Measurements from ENCODE around the gene MORN3. TPM values are rescaled to one million over a fixed set of nuclear protein-coding genes. Genes with fewer than 3 reads are reported as not detected.
"Not testable (repeated sequence)": the region's sequence is repeated elsewhere in the genome, so short reads cannot be mapped to it uniquely, and the experiment has no call there.

MORN3 gene
- polyA plus RNA-seq, 1 donor from 2014 or later: 3.4 TPM

- H3K36me3 ChIP-seq (ENCODE audit: insufficient read depth, low read length): no peaks in the 10 kb centered on the region
- TF ChIP-seq TAF1 (IDR thresholded peaks at IDR 0.05; ENCODE audit: low read depth) (no peak), CTCF (IDR thresholded peaks at IDR 0.05; ENCODE audit: poor library complexity, severe bottlenecking) (peak; percentile 55), MXI1 (conservative IDR thresholded peaks at IDR 0.05; ENCODE audit: poor library complexity, severe bottlenecking) (no peak), RAD21 (conservative IDR thresholded peaks at IDR 0.05) (peak; percentile 55), REST (IDR thresholded peaks at IDR 0.05; ENCODE audit: borderline replicate concordance) (no peak), EP300 (conservative IDR thresholded peaks at IDR 0.05; ENCODE audit: poor library complexity, severe bottlenecking) (no peak), EZH2 (IDR thresholded peaks at IDR 0.05; ENCODE audit: borderline replicate concordance, insufficient read depth, low read length, poor library complexity, severe bottlenecking) (no peak), SMC3 (conservative IDR thresholded peaks at IDR 0.05; ENCODE audit: poor library complexity) (peak; percentile 49), POLR2AphosphoS5 (IDR thresholded peaks at IDR 0.05) (no peak)
- H3K27me3 ChIP-seq (ENCODE audit: insufficient read depth, low read depth, low read length): no peaks in the 10 kb centered on the region
- H3F3A ChIP-seq (ENCODE audit: insufficient read depth, low read length, poor library complexity, severe bottlenecking): no peaks in the 10 kb centered on the region
- H3K79me2 ChIP-seq (replicated peaks; ENCODE audit: insufficient read depth, low read length): no peaks in the 10 kb centered on the region
- H3K4me2 ChIP-seq (ENCODE audit: low read length): no peak overlapping the region
- no peaks in the 10 kb centered on the region for H3K9me2 ChIP-seq (ENCODE audit: insufficient read depth, low read length)
- no peak overlapping the region for H3K9ac ChIP-seq (ENCODE audit: low read length)
- H2AFZ ChIP-seq (ENCODE audit: low read depth, low read length): no peak overlapping the region
- H4K20me1 ChIP-seq (ENCODE audit: insufficient read depth): no peaks in the 10 kb centered on the region
- no peaks in the 10 kb centered on the region for H3K9me3 ChIP-seq (ENCODE audit: low read length)
- no peak overlapping the region for H3K27ac ChIP-seq (ENCODE audit: low read length)
- H3K4me3 ChIP-seq (ENCODE audit: low read length): no peak overlapping the region
Observed at GRCh38 chr12:121668750-121669520, 519 bp downstream of the MORN3 start.

GRCh38 chr12:121666829-121667228, 2.6 kb downstream of the MORN3 start:
- H3K4me2 ChIP-seq (ENCODE audit: low read length); H3K9me3 ChIP-seq (ENCODE audit: low read length); H2AFZ ChIP-seq (ENCODE audit: low read depth, low read length); H4K20me1 ChIP-seq (ENCODE audit: insufficient read depth); H3K27ac ChIP-seq (ENCODE audit: low read length); H3K4me3 ChIP-seq (ENCODE audit: low read length); H3K79me2 ChIP-seq (replicated peaks; ENCODE audit: insufficient read depth, low read length); H3K36me3 ChIP-seq (ENCODE audit: insufficient read depth, low read length); H3K27me3 ChIP-seq (ENCODE audit: insufficient read depth, low read depth, low read length); H3K9me2 ChIP-seq (ENCODE audit: insufficient read depth, low read length); H3K9ac ChIP-seq (ENCODE audit: low read length); H3F3A ChIP-seq (ENCODE audit: insufficient read depth, low read length, poor library complexity, severe bottlenecking): not testable (repeated sequence)
